Lower leg skin (tissue), 3 donors: ENCODE results near the gene TEX101.

Source experiments
- CTCF ChIP-seq, 3 donors: fragments of 450-650 bp; IDR thresholded peaks; one replicate each; pipeline ENCODE4 v1.5.1; 2016; ENCODE audit warnings: antibody characterized with exemption in 3 of 3, mild to moderate bottlenecking in 3 of 3, moderate library complexity in 2 of 3
- POLR2A ChIP-seq, 2 donors: fragments of 450-650 bp; IDR thresholded peaks; one replicate each; pipeline ENCODE4 v1.6.1; 2016 to 2017; ENCODE audit warnings: antibody characterized with exemption in 2 of 2, mild to moderate bottlenecking in 1 of 2, moderate library complexity in 1 of 2

GRCh38 chr19:43425567-43426392, 11.1 kb downstream of the TEX101 start:
- TF ChIP-seq POLR2A (IDR thresholded peaks at IDR 0.05) (no peak), CTCF (IDR thresholded peaks at IDR 0.05) (no peak)
